Heart left ventricle (tissue), 13 donors: ENCODE results near the gene RHOBTB1.

Experiments
- POLR2A ChIP-seq, 2 donors: fragments of 450-650 bp; IDR thresholded peaks; one replicate each; pipeline ENCODE4 v1.6.1; 2017; ENCODE audit warnings: antibody characterized with exemption in 2 of 2, mild to moderate bottlenecking in 2 of 2, moderate library complexity in 2 of 2
- TF ChIP-seq, protein P1 (sequence below), 12 donors: fragments of 200-600 bp; sonication (generic) in 4 of 12; IDR thresholded peaks; one replicate each; pipeline versions ENCODE4 v1.5.0 to v1.8.0; 2018 to 2022; ENCODE audit warnings: antibody characterized with exemption in 12 of 12, mild to moderate bottlenecking in 5 of 12
- donor health status: ischemic (EF 13 %, LVEDD 7.1; RV severe dilation, severe dysfunction).
- donor health status: DM: no; HTN: yes; CAD: no.
- donor health status: DM: no; HTN: no; CAD: no.
- donor health status: ischemic (EF 25% LVEDD 6.9; RV normal size, moderate dysfunction).
- donor health status: ischemic (EF 25% LVEDD 5.7; RV mildly dilated, moderate dysfunction).
- donor health status: ischemic (EF 35%, LVEDD 5.7; RV mildly dilated, moderate dysfunction).
- donor health status: nonischemic (EF 11% LVEDD 7.7; RV severe dilation, severe dysfunction).
- donor health status: DM: yes; HTN: yes; CAD: no.
- donor health status: PGD.
- donor health status: ischemic (EF 29% LVEDD 5.4; RV normal size, mild dysfunction).
- donor health status: nonischemic (EF 23%, LVEDD 6.1; RV moderate dilation, normal function).

DNA sequence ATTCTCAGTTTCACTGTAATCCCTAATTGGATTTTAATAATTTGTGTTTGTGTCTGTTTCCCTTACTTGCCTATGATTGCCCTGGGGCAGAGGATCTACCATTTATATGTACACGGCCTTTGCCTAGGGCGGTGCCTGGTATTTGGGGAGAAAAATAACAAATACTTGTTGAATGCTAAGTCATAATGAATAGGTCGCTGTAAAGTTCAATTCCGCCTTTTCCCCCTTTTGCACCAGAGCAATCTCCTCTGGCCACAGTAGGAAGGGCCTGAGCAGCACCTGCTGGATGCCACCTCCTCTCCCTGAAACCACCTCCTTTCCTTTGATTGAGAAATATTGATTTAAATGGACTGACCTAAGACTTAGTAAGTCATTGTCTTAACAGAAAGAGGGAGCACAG, 70.2 kb downstream of the RHOBTB1 start:
- TF ChIP-seq, protein P1, sequence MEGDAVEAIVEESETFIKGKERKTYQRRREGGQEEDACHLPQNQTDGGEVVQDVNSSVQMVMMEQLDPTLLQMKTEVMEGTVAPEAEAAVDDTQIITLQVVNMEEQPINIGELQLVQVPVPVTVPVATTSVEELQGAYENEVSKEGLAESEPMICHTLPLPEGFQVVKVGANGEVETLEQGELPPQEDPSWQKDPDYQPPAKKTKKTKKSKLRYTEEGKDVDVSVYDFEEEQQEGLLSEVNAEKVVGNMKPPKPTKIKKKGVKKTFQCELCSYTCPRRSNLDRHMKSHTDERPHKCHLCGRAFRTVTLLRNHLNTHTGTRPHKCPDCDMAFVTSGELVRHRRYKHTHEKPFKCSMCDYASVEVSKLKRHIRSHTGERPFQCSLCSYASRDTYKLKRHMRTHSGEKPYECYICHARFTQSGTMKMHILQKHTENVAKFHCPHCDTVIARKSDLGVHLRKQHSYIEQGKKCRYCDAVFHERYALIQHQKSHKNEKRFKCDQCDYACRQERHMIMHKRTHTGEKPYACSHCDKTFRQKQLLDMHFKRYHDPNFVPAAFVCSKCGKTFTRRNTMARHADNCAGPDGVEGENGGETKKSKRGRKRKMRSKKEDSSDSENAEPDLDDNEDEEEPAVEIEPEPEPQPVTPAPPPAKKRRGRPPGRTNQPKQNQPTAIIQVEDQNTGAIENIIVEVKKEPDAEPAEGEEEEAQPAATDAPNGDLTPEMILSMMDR (IDR thresholded peaks at IDR 0.05) = no peak
- no peak for TF ChIP-seq POLR2A (IDR thresholded peaks at IDR 0.05)
